ENCODE measurements around the gene RRP15. TPM values are rescaled to one million over a fixed set of nuclear protein-coding genes. Genes with fewer than 3 reads are reported as not detected.
A peak's percentile ranks its signal among the peaks of the same experiment; 100 is the strongest.

The RRP15 gene
- polyA plus RNA-seq, 1 donor from 2014 or later = 21.8 TPM

- peaks cover 4% of the 10 kb centered on the region for H3K27me3 Mint-ChIP-seq
- no peak overlapping the region for H3K4me3 Mint-ChIP-seq
- no peaks in the 10 kb centered on the region for H3K36me3 Mint-ChIP-seq
- peaks cover 0 to 1% (median 0%) of the 10 kb centered on the region in 3 donors for H3K4me1 Mint-ChIP-seq
- peak overlapping the region in 1 of 3 donors; percentile 49 for H3K27ac Mint-ChIP-seq
- H3K9me3 Mint-ChIP-seq = no peaks in the 10 kb centered on the region
Observed at GRCh38 chr1:218273762-218274479, 11.2 kb upstream of the RRP15 start.

DNA sequence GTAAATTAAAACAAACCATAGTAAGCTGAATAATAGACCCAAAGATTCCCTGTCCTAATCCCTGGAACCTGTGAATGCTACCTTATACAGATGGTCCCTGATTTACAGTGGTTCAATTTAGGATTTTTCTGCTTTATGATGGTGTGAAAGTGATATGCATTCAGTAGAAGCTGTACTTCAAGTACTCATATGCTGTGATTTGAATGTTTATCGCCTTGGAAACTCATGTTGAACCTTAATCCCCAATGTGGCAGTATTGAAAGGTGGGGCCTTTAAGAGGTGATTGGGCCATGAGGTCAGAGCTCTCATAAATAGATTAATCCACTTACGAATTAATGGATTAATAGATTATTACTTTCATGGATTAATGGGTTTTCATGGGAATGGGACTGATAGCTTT lies 10.6 kb upstream of the RRP15 start:
- Mint-ChIP-seq H3K9me3 (no peaks in the 10 kb centered on the region), H3K27me3 (peaks cover 4% of the 10 kb centered on the region), H3K4me3 (no peak overlapping the region), H3K4me1 (peaks cover 0 to 1% (median 0%) of the 10 kb centered on the region in 3 donors), H3K27ac (no peak overlapping the region), H3K36me3 (no peaks in the 10 kb centered on the region)

DNA sequence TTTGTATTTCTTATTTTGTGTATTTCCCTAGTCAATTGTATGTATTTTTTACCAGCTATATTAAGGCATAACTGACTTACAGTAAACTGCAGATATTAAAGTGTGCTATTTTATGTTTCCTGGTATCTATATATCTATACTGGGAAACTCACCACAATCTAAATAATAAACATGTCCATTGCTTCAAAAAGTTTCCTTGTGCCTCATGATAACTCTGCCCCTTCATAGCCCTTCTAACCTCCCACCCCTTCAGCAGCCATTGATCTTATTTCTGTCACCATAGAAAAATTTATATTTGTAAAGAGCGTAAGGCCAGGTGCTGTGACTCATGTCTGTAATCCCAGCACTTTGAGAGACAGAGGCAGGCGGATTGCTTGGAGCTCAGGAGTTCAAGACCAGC lies 9.3 kb upstream of the RRP15 start:
- Mint-ChIP-seq H3K4me3 (no peak overlapping the region), H3K27ac (no peak overlapping the region), H3K27me3 (peaks cover 4% of the 10 kb centered on the region), H3K9me3 (no peaks in the 10 kb centered on the region), H3K36me3 (peaks cover 2% of the 10 kb centered on the region), H3K4me1 (peaks cover 0 to 1% (median 0%) of the 10 kb centered on the region in 3 donors)

DNA sequence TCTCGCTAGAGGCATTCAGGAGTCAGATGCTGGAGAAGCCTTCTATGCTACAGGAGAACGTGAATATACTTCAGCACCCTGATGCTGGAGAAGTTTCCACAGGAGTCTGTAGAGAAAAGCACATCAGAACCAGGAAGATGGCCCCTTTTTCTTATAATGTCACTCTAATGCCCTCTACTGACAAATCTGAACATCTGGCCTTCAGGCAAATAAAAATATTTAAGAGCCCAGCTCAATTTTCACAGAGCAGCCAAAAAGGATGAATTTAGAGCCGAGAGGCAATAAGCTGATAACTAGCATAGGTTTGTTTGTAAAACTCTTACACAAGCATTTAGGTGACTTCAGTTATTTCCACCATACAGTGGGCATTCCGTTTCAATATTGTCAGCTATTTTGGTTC lies 3.8 kb upstream of the RRP15 start:
- Mint-ChIP-seq H3K27ac (no peak overlapping the region), H3K36me3 (peaks cover 2% of the 10 kb centered on the region), H3K27me3 (peaks cover 4% of the 10 kb centered on the region), H3K9me3 (peaks cover 0 to 8% (median 0%) of the 10 kb centered on the region in 3 donors), H3K4me3 (no peak overlapping the region), H3K4me1 (peaks cover 13 to 17% (median 14%) of the 10 kb centered on the region in 3 donors)

DNA sequence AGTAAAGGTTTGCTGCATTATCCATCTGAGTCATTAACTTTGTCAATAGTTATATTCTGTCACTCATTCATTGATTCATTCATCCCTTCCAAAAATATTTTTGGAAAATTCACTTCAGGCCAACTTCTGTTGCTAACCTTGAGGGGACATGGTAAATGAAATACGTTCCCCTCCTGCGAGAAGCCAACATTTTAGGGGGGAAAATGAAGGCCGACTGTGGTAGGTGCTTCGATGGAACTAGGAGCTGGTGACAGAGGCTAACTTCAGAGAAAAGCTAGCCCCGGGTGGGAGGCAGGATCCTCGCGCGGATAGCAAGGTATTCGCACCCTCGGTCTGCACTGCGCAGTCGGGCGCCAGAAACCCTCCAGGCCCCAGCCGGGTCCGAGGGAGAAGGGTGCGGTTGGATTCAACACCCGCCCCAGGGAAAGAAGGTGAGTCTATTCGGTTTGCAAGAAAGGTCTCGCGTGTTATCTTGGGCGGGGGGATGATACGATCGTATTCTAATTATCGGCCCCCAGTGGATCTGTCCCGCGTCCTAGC lies 646 bp upstream of the RRP15 start:
- peak overlapping the region; percentile 97 to 99 (median 98) for H3K4me3 Mint-ChIP-seq
- peaks cover 0 to 8% (median 0%) of the 10 kb centered on the region in 3 donors for H3K9me3 Mint-ChIP-seq
- H3K4me1 Mint-ChIP-seq = peaks cover 21 to 39% (median 21%) of the 10 kb centered on the region in 3 donors
- peaks cover 2% of the 10 kb centered on the region for H3K36me3 Mint-ChIP-seq
- peaks cover 4% of the 10 kb centered on the region for H3K27me3 Mint-ChIP-seq
- peak overlapping the region; percentile 88 to 97 (median 94) for H3K27ac Mint-ChIP-seq

DNA sequence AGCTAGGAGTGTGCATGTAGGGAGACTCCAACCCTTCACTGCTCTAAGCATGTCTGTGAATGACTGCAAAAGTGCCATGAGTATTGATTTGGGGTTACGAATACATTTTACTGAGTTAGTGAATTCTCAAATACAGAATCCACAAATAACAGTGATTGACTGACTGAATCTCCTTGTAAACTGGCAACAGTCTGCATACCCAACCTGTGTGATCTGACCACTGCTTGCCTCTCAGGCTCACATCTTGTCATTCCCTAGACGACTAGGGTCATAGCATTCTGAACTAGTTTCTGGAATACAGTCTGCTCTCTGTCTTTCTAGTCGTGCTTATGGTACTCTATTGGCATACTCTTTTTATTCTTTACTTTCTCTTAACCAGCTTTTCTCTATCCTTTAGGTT lies 7.4 kb downstream of the RRP15 start:
- H3K36me3 Mint-ChIP-seq = no peaks in the 10 kb centered on the region
- no peak overlapping the region for H3K27ac Mint-ChIP-seq
- no peaks in the 10 kb centered on the region for H3K27me3 Mint-ChIP-seq
- H3K9me3 Mint-ChIP-seq = no peaks in the 10 kb centered on the region
- H3K4me3 Mint-ChIP-seq = no peak overlapping the region
- H3K4me1 Mint-ChIP-seq = peaks cover 6 to 17% (median 14%) of the 10 kb centered on the region in 3 donors

DNA sequence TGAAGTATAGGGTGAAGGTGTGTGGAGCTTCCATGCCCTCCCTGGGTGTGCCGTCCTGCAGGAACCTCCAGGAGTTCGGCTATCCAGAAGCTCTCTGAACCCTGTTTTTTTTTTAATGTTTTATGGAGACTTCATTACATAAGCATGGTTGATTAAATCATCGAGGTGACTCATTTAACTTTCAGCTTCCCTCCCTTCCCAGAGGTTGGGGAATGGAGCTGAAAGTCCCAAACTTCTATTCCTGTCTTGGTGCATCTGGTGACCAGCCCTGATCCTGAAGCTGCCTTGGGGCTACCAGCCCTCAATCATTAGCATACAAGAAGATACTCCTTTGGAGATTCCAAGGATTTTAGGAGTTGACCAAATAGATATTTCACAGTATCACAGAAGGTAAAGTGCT lies 9.5 kb downstream of the RRP15 start:
- Mint-ChIP-seq H3K9me3 (no peaks in the 10 kb centered on the region), H3K36me3 (no peaks in the 10 kb centered on the region), H3K27me3 (no peaks in the 10 kb centered on the region), H3K4me3 (no peak overlapping the region), H3K4me1 (peaks cover 5 to 11% (median 6%) of the 10 kb centered on the region in 3 donors), H3K27ac (no peak overlapping the region)

- Mint-ChIP-seq H3K27me3 (no peaks in the 10 kb centered on the region), H3K4me1 (peaks cover 5 to 12% (median 6%) of the 10 kb centered on the region in 3 donors), H3K36me3 (no peaks in the 10 kb centered on the region), H3K27ac (peak overlapping the region in 1 of 3 donors; percentile 32), H3K9me3 (no peaks in the 10 kb centered on the region), H3K4me3 (no peak overlapping the region)
Observed at GRCh38 chr1:218296162-218296561, 11.1 kb downstream of the RRP15 start.

GRCh38 chr1:218297461-218297860 lies 12.4 kb downstream of the RRP15 start:
- H3K4me1 Mint-ChIP-seq = peaks cover 5 to 14% (median 6%) of the 10 kb centered on the region in 3 donors
- H3K36me3 Mint-ChIP-seq = no peaks in the 10 kb centered on the region
- H3K27ac Mint-ChIP-seq = no peak overlapping the region
- H3K27me3 Mint-ChIP-seq = no peaks in the 10 kb centered on the region
- no peak overlapping the region for H3K4me3 Mint-ChIP-seq
- H3K9me3 Mint-ChIP-seq = no peaks in the 10 kb centered on the region

GRCh38 chr1:218297867-218298266 lies 12.8 kb downstream of the RRP15 start:
- Mint-ChIP-seq H3K27ac (peak overlapping the region in 2 of 3 donors; percentile 39 to 40), H3K9me3 (no peaks in the 10 kb centered on the region), H3K27me3 (no peaks in the 10 kb centered on the region), H3K36me3 (no peaks in the 10 kb centered on the region), H3K4me1 (peaks cover 5 to 14% (median 6%) of the 10 kb centered on the region in 3 donors), H3K4me3 (no peak overlapping the region)

GRCh38 chr1:218298398-218298797 lies 13.3 kb downstream of the RRP15 start:
- Mint-ChIP-seq H3K4me3 (no peak overlapping the region), H3K27me3 (no peaks in the 10 kb centered on the region), H3K27ac (peak overlapping the region in 2 of 3 donors; percentile 39 to 40), H3K9me3 (no peaks in the 10 kb centered on the region), H3K36me3 (no peaks in the 10 kb centered on the region), H3K4me1 (peaks cover 5 to 14% (median 6%) of the 10 kb centered on the region in 3 donors)

DNA sequence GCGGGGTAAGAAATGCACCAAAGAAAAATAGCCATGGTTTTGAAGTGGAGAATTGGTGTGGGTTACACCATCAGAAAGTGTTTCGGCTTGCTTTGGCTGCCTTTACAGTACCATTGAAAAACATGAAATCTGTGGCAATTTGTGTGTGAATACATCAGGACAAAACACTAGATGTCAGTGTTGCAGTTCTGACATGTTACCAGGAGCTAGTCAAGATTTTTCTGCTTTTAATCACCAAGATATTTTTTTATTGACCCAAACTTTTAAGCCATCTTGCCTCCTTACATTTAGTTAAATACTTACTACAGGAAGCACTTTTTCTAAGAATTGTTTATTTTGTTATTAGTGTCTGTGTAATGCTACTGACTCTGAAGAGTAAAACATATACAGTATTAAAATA lies 14.3 kb downstream of the RRP15 start:
- Mint-ChIP-seq H3K27ac (no peak overlapping the region), H3K9me3 (no peaks in the 10 kb centered on the region), H3K27me3 (no peaks in the 10 kb centered on the region), H3K36me3 (no peaks in the 10 kb centered on the region), H3K4me3 (no peak overlapping the region), H3K4me1 (peaks cover 5 to 14% (median 6%) of the 10 kb centered on the region in 3 donors)

- H3K27ac Mint-ChIP-seq = no peak overlapping the region
- H3K4me3 Mint-ChIP-seq = no peak overlapping the region
- H3K9me3 Mint-ChIP-seq = no peaks in the 10 kb centered on the region
- H3K27me3 Mint-ChIP-seq = no peaks in the 10 kb centered on the region
- peaks cover 5 to 14% (median 6%) of the 10 kb centered on the region in 3 donors for H3K4me1 Mint-ChIP-seq
- H3K36me3 Mint-ChIP-seq = no peaks in the 10 kb centered on the region
Observed at GRCh38 chr1:218301217-218301616, 16.1 kb downstream of the RRP15 start.

- Mint-ChIP-seq H3K36me3 (no peaks in the 10 kb centered on the region), H3K9me3 (no peaks in the 10 kb centered on the region)
Observed at GRCh38 chr1:218302155-218302554, 17.1 kb downstream of the RRP15 start.

DNA sequence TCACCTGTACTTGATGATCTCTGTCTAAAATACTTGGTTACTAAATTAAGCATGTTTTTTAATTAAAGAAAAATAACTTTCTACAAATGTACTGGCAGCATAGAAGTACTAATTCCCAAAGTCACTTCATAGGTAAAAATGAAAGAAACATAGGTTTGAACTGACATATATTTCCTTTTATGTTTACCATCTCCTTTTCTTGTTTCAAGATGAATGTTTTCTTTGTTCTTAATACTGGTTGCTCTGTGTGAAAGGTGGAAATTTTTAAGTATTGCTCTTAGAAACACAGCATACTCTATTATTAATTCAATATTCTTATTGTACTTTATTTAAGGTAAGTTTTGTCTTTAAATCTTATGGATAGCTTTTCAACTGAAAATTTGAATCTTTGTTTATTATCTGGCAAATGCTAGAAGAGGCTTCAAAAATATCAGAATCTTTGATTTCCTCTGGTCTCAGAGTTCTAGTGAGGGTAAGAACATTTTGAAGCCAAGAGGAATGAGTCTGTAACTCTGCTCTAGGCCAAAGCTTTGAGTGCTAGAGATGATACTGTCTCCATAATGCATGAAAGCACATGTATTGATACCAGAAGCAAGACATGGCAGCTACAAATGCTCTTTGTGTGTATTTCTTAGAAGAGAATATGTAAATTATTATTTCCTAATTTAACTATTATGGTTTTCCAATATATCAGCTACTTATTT lies 18.2 kb downstream of the RRP15 start:
- Mint-ChIP-seq H3K4me3 (no peak overlapping the region), H3K4me1 (peaks cover 2 to 10% (median 6%) of the 10 kb centered on the region in 3 donors), H3K27ac (no peak overlapping the region), H3K36me3 (peaks cover 2% of the 10 kb centered on the region), H3K27me3 (no peaks in the 10 kb centered on the region), H3K9me3 (no peaks in the 10 kb centered on the region)

More at GRCh38 chr1:218302155-218302554, 17.1 kb downstream of the RRP15 start:
- Mint-ChIP-seq H3K27me3 (no peaks in the 10 kb centered on the region), H3K27ac (peak overlapping the region in 1 of 3 donors; percentile 3), H3K4me3 (no peak overlapping the region), H3K4me1 (peaks cover 5 to 10% (median 6%) of the 10 kb centered on the region in 3 donors)

All from IgD-negative memory B cell (primary cell).